ENCODE data around the gene PRSS2.

- no peak for TF ChIP-seq CTCF (IDR thresholded peaks at IDR 0.05)
- no peak for TF ChIP-seq POLR2A (IDR thresholded peaks at IDR 0.05; ENCODE audit: low read depth)
- TF ChIP-seq EP300 (IDR thresholded peaks at IDR 0.05), result no peak
Observed at GRCh38 chr7:142819530-142819929, 48.8 kb downstream of the PRSS2 start.
